GM18870 (cell line): ENCODE results near the gene DISC1.

Experiments
- ATAC-seq: cut with Tn5 transposase; IDR thresholded peaks from one replicate; pipeline ENCODE4 v1.9.1; 2021; ENCODE audit warnings: moderate library complexity; ENCODE audit not compliant: unreplicated experiment

The DISC1 gene

GRCh38 chr1:231803353-231803752 lies 176.8 kb downstream of the DISC1 start:
- no peak for ATAC-seq

GRCh38 chr1:231806623-231807495 lies 180.3 kb downstream of the DISC1 start:
- no peak for ATAC-seq

GRCh38 chr1:231807541-231807940 lies 181.0 kb downstream of the DISC1 start:
- ATAC-seq = no peak

- no peak for ATAC-seq
Measured at GRCh38 chr1:231808116-231808515, 181.5 kb downstream of the DISC1 start.

- ATAC-seq = no peak
Measured at GRCh38 chr1:231808990-231809389, 182.4 kb downstream of the DISC1 start.

- ATAC-seq = no peak
Measured at GRCh38 chr1:231810415-231810814, 183.8 kb downstream of the DISC1 start.

- no peak for ATAC-seq
Measured at GRCh38 chr1:231814021-231814420, 187.4 kb downstream of the DISC1 start.

- ATAC-seq = no peak
Measured at GRCh38 chr1:231814521-231814920, 187.9 kb downstream of the DISC1 start.

GRCh38 chr1:231817801-231818200 lies 191.2 kb downstream of the DISC1 start:
- ATAC-seq = no peak

GRCh38 chr1:231818337-231818736 lies 191.7 kb downstream of the DISC1 start:
- no peak for ATAC-seq

GRCh38 chr1:231821281-231821680 lies 194.7 kb downstream of the DISC1 start:
- ATAC-seq = no peak

GRCh38 chr1:231822041-231822440 lies 195.5 kb downstream of the DISC1 start:
- no peak for ATAC-seq

GRCh38 chr1:231826566-231826965 lies 200.0 kb downstream of the DISC1 start:
- no peak for ATAC-seq

GRCh38 chr1:231827337-231828105 lies 200.9 kb downstream of the DISC1 start:
- no peak for ATAC-seq

GRCh38 chr1:231828182-231828920 lies 201.8 kb downstream of the DISC1 start:
- ATAC-seq = no peak

- ATAC-seq = no peak
Measured at GRCh38 chr1:231829332-231829731, 202.7 kb downstream of the DISC1 start.

GRCh38 chr1:231836227-231836893 lies 209.8 kb downstream of the DISC1 start:
- no peak for ATAC-seq

GRCh38 chr1:231838521-231838920 lies 211.9 kb downstream of the DISC1 start:
- ATAC-seq = no peak

GRCh38 chr1:231839999-231840398 lies 213.4 kb downstream of the DISC1 start:
- no peak for ATAC-seq

- no peak for ATAC-seq
Measured at GRCh38 chr1:231841616-231842344, 215.2 kb downstream of the DISC1 start.
